HG02678 (cell line): ENCODE measurements around the gene IFNAR1.
"Not testable (repeated sequence)": the region's sequence is repeated elsewhere in the genome, so short reads cannot be mapped to it uniquely, and the experiment has no call there.

ENCODE experiments used
- ATAC-seq: cut with Tn5 transposase; IDR thresholded peaks from one replicate; pipeline ENCODE4 v1.9.1; 2021; ENCODE audit warnings: mild to moderate bottlenecking, moderate library complexity; ENCODE audit not compliant: unreplicated experiment

The IFNAR1 gene

DNA sequence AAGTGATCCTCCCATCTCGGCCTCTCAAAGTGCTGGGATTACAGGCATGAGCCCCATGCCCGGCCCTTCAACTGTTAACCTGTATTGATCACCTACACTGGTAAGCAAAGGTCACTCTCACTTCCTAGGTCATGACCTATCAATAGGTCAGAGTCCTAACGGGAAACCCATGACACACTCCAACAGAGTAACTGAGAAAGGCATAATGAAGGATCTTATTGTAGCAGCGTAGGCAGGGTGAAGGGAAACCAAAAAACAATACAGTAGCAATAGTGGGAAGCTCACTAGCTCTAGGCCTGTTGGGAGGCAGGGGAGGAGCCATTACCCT is 19.5 kb upstream of the IFNAR1 start:
- ATAC-seq = no peak

DNA sequence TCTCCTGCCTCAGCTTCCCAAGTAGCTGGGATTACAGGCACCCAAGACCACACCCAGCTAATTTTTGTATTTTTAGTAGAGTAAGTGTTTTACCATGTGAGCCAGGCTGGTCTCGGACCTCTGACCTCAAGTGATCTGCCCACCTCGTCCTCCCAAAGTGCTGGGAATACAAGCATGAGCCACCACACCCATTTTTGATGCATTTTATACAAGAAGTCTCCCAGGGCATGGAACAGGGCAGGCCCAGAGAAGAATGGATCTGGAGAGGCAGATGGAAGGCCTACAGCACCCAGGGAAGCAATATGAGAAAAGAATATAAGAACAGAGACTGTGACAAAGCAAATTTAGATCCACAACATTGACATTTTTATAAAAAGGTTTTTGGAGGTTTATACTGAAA is 18.8 kb upstream of the IFNAR1 start:
- ATAC-seq = no peak

DNA sequence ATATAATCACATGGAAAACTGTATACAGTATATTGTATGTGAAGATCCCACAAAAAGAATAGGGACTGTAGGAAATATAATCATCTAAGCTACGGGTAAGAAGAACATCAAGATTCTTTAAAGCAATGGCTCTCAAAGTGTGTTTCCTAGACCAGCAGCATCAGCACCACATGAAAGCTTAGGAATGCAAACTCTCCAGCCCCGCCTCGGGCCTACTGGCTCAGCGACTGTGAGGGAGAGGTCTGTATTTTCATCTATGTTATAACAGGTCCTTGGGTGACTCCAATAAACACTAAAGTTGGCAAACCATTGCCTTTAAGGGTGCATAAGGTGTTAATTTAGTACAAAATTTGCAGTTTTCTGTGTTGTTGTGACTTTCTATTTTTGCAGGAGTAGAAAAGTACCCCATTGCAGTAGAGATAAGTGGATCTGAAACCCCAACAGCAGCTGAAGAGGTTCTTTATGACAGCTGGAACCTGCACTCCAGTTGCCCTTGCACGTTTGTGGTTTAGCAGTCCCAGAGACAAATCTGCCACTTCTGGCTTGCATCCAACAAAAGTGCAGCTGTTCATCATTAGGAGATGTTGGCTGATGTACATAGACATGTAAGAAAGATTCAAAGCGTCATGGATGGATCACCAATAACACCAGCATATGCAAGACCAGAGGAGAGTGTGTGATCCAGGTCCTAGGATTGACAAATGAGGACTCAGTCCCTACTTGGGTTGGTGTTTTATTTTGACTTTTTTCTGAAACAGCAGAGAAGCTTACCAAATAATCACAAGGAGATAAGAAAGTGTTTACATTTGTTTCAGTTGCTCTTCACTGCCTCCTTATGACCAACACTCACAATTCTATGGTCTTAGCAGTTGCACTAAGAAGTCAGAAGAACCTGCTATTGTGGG is 15.9 kb upstream of the IFNAR1 start:
- ATAC-seq = peak; percentile 86

DNA sequence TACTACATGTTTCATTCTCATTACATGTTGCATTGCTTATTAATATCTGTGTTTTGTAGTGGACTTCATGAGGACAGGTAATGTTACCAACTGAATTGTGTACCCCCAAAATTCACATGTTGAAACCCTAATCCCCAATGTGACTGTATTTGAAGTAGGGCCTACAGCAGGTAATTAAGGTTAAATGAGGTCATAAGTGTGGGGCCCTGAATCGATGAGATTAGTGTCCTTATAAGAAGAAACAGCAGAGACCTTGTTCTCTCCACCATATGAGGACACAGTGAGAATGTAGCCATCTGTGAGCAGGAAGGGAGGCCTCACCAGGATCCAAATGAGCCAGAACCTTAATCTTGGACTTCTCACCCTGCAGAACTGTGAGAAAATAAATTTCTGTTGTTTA is 15.0 kb upstream of the IFNAR1 start:
- no peak for ATAC-seq

DNA sequence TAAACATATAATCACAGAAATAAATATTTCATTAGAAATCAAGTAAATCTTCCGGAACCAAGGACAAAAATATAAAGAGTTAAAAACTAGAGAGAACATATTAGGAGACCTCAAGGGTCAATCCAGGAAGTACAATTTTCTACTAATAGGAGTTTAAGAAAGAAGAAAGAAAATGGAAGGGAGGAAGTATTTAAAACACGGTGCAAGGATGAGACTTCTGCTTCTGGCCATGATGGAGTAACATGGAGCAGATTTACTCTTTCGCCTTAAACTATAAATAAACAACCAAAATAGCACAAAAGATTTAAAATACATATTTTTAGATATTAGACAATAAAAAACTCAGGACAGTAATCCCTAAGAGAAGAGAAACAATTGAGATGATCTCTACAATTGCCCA is 12.6 kb upstream of the IFNAR1 start:
- no peak for ATAC-seq

DNA sequence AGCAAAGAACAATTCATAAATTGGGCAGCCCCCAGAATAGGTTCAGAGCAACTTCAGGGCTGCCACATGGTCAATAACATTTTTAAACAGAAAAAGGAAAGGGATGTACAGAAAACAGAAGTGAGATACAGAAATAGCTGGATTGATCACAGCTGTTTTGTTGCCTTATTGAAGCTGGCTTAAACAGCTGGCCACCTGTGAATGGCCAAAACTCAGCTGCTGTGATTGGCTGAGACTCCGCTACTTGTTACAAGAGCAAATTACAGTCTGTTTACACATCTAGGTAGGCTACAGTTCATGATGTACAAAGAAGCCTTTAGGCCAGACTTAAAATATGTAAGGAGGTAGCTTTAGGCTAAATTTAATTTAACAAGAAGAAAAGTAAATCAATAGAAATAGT is 11.6 kb upstream of the IFNAR1 start:
- no peak for ATAC-seq

DNA sequence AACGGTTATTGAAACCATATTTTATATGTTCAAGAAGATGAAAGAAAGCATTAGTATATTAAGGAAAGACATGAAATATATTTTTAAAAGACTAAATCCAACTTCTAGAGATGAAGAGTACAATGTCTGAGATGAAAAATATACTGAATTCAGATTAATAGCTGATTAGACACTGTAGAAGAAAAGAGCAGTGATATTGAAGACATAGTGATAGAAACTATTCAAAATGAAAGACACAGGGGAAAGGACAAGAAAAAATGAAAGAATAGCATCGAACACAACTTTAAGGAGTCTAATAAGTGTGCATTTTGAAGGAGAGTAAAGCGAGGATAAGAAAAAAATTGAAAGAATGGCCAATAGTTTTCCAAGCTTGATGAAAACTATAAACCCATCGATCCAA is 11.2 kb upstream of the IFNAR1 start:
- ATAC-seq = no peak

DNA sequence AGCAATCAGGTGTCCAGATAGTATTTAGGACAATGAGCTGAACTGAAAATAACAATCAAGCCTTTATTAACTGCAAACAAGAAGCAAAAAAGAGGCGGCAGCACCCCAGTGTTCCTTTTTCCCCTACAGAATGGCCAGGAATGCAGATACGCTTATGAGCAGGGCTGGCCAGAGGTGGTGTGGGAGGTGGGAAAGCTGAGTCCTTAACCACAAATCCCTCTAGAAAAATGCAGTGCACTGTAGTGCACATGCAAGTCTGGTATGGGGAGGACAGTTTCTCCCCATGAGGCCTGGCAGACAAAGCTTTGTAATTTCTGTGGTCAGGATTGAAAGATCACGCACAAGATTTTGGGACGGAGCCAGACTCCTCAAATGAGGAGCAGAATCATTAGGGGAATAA is 10.7 kb upstream of the IFNAR1 start:
- ATAC-seq = no peak

DNA sequence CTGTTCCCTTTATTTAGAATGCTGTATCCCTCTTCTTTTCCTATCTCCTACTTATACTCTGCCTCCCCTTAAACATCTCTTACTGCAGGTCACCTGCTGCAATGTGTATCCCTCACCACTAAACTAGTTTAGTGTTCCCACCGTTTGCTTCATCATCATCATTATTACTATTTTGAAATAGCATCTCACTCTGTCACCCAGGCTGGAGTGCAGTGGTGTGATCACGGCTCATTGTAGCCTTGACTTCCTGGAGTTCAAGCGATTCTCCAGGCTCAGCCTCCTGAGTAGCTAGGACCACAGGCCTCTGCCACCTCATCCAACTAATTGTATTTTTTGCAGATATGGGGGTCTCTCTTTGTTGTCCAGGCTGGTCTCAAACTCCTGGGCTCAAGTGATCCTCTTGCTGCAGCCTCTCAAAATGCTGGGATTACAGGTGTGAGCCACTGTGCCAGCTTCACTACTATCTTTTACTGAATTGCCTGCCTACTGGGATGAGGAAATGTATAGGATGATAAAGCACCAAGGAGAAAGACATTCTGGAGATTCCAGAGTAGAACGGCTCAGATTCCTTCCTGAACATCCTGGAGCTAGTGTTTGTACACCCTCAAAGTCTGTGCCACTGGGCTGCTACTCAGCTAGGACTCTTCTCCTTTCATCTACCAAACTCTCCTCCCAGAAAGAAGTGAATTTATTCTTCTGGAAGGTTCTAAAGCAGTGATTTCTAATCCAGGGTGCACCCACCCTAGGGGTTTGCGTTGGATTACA is 8.6 kb upstream of the IFNAR1 start:
- ATAC-seq = no peak

DNA sequence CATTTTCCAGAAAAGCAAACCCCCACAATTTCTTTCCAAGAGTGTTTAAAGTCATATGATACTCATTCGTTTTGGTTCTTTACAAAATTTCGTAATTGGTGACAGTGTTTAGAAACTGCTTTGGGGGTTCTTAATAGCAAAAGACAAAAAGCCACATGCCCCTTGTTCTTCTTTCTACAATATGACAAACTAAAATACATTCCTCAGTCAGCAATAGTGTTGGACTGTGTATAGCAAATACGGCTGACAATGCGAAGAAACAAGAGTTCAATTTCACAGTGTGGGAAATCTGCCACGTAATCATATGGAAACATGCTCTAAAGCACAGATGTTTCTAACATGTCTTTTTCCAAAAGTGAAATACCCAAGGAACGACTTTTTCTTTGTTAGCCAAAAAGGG is 7.6 kb upstream of the IFNAR1 start:
- ATAC-seq = no peak

DNA sequence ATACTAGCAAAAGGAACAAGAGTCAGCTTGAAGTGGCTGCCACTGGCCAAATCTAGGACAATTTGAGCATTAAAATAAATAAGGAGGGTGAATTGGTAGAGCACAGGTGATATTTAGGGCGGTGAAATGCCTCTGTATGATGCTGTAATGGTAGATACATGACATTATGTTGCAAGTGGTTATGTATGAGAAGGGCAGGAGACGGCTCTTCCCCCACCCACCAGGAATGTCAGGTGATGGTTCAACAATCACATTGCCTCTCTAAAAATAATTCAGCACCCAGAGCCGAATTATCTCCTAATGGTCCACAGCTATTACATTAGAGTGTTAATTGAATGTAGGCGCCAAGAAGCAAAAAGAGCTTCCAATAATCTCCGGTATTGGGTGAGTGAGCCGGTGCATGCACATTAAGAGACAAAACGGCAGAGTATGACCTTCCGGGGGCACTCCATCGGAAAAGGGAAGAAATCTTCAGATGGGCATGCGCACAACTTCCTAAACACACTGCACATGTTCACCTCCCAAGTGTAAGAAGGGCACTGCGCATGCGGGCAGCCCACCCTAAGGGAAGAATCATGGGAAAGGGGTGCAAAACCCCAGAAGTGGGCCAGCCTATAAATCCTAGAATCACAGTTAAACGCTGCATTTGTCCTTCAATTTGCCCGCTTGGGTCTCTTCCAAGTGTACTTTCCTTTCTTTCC is 6.8 kb upstream of the IFNAR1 start:
- no peak for ATAC-seq

DNA sequence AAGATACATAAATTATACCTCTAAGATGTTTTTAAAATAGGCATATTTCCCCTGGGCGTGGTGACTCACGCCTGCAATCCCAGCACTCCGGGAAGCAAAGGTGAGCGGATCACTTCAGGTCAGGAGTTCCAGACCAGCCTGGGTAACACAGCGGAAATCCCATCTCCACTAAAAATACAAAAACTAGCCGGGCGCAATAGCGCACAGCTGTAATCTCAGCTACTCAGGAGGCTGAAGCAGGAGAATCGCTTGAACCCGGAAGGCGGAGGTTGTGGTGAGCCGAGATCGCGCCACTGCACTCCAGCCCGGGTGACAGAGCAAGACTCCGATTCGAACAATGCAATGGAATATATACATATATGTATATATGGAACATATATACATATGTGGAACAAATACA is 3.8 kb upstream of the IFNAR1 start:
- not testable (repeated sequence) for ATAC-seq

DNA sequence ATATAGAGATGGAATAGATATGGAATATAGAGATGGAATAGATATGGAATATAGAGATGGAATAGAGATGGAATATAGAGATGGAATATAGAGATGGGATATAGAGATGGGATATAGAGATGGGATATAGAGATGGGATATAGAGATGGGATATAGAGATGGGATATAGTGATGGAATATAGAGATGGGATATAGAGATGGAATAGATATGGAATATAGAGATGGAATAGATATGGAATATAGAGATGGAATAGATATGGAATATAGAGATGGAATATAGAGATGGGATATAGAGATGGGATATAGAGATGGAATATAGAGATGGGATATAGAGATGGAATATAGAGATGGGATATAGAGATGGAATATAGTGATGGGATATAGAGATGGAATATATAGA is 1.2 kb upstream of the IFNAR1 start:
- not testable (repeated sequence) for ATAC-seq

DNA sequence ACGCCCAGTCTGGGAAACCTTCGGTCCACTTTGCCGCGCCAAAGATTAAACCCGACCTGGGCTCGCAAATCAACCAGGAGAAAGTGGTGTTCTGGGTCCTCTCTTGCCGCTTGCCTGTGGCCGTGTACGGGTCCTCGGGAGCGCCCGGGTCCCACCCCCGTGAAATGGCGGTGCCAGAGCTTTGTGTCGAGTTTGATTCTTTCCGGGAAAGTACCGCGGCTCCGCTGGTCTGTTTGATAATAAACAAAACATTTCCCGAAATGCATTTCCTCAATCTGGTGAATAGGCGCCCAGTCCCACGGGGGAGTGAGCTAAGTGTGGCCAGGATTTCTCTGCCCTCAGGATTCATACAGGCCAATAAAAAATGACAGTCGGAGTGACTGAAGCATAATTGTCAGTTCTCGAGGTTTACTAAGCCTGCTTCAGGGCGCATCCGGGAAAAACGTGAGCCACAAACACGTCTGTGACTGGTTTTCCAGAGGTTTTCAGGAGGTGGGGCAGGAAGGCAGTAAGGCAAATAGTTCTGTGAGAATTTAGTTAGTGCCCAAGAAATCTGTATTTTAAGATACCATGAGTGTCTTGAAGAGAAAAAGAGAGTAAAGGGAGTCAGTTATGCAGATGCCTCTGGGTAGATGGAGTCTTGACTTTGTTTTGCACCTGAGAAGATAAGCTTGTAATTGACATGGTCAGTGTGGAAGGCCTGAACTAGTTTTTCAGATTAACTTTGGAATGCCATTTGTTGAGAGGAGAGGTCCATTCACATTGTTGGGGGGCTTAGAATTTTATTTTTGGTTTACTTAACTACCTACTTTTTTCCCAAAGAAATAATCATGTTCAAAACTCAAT is 675 bp downstream of the IFNAR1 start:
- ATAC-seq = peak; percentile 25

DNA sequence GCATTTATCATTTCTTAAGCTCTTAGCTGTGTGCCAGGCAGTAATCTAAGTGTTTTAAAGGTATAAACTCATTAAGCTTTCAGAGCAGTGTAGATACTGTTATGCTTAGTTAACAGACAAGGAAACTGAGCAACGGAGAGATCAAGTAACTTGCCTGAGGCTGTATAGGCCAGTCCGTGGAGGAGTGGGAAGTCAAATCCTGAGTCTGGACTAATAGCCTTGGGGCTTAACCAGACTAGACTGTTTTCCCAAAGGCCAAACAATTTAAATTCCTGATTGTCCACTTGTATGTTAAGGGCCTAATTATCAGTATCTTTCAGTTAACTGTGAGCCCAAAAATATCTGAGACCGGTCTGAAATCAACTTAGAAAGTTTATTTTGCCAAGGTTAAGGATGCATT is 2.6 kb downstream of the IFNAR1 start:
- no peak for ATAC-seq

DNA sequence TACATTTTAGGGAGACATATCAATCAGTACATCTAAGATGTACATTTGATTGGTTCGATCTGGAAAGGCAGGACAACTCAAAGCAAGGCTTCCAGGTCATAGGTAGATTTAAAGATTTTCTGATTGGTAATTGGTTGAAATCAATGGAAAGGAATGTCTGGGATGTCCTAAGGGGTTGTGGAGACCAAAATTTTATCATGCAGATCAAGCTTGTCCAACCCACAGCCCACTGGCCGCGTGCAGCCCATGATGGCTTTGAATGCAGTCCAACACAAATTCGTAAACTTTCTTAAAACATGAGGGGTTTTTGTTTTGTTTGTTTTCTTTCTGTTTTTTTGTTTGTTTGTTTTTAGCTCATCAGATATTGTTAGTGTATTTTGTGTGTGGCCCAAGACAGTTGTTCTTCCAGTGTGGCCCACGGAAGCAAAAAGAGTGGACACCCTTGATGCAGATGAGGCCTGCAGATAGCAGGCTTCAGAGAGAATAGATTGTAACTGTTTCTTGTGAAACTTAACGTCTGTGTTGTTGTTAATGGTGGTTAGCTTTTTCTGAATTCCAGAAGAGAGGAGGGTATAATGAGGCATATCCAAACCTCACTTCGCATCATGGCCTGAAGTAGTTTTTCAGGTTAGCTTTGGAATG is 3.1 kb downstream of the IFNAR1 start:
- ATAC-seq = no peak

DNA sequence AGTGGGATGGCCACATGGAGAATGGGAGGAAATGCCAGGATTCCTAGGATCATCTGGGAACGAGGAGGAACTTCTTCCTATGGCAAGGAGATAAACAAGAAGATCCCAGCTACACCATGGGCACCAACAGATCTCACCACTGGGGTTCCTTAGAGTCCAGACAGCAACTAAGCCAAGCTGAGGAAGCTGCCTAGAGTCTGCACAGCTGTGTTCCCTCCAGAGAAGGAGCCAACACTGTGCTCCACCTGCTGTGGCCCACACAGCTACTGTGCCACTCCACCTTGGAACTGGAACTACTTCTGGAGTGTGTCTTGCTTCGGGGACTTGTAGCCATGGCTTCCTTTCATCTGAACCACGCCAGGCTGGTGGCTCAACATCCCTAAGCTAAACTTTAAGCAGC is 6.0 kb downstream of the IFNAR1 start:
- no peak for ATAC-seq

DNA sequence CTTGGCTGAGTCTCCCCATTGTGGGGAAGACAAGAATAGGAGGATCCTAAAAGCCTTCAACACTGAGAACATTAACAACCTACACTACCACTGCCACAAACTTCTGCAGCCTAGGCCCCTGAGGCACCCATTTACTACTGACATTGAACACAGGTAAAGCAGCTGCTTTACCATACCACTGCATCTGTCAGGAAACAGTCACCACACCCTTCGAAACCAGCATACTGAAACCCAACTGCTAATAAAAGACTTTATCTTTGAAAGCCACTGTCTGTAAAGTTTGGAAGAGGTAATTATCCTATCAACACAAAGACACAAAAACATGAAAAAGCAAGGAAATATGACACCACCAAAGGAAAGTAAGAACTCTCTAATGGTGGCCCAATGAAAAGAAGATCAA is 7.4 kb downstream of the IFNAR1 start:
- ATAC-seq = no peak

DNA sequence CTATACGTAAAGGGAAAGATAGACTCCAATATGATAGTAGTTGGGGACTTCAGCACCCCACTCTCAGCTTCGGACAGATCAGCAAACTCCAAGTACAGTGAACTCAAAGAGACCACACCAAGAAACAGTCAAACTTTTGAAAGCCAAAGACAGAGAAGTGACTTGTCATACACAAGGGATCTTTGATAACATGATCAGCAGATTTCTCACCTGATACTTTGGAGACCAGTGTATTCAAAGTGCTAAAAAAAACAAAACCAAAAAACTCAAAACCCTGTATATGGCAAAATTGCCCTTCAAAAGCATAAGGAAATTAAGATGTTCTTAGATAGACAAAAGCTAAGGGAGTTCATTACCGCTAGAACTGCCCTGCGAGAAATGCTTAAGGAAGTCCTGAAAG is 9.4 kb downstream of the IFNAR1 start:
- ATAC-seq = no peak

DNA sequence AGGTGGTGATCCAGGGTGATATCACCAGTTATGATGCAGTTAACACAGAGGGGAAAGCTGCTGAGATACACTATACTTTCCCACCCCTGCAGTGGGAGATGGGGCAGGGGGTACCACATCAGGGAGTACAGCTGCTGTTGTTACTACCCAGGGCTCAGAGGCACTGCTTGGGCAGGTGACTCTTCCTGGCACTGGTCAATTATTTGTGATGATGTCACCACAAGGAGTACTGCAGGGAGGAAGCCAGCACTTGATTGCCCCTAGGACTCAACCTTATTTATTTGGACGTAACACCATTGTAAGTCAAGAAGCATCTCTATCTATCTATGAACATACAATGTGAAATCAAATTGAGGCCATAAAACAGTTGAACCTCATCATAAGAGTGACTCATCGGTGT is 10.1 kb downstream of the IFNAR1 start:
- ATAC-seq = no peak
